GM12891 (cell line): ENCODE results near the gene SERPINB12.
A peak's percentile ranks its signal among the peaks of the same experiment; 100 is the strongest.

Experiments used
- DNase-seq: peaks from one replicate; pipeline ENCODE4 v3.0.0; 2011; ENCODE audit warnings: low spot score; ENCODE audit not compliant: insufficient read length
- FAIRE-seq: peaks from 2 replicates; lab custom pipeline; 2011; peaks lifted over from hg19 to GRCh38; lab: Jason Lieb, UNC
- PAX5 ChIP-seq: IDR thresholded peaks from 2 replicates; pipeline ENCODE4 v1.6.1; 2011; ENCODE audit warnings: low read length, moderate library complexity, mild to moderate bottlenecking; ENCODE audit not compliant: insufficient read depth, severe bottlenecking
- POLR2A ChIP-seq: IDR thresholded peaks from 2 replicates; pipeline ENCODE4 v1.6.1; 2011; ENCODE audit warnings: low read depth, low read length, control low read depth
- POLR2AphosphoS5 ChIP-seq: IDR thresholded peaks from 2 replicates; pipeline ENCODE4 v1.6.1; 2011; ENCODE audit warnings: low read depth, low read length, control low read depth
- POU2F2 ChIP-seq: IDR thresholded peaks from 2 replicates; pipeline ENCODE4 v1.6.1; 2011; ENCODE audit warnings: low read depth, mild to moderate bottlenecking, control low read depth, low read length, moderate library complexity
- SPI1 ChIP-seq: IDR thresholded peaks from 2 replicates; pipeline ENCODE4 v1.6.1; 2011; ENCODE audit warnings: low read depth, low read length, control low read depth
- TAF1 ChIP-seq: IDR thresholded peaks from 2 replicates; pipeline ENCODE4 v1.6.1; 2011; ENCODE audit warnings: low read depth, low read length, control low read depth

SERPINB12 gene

GRCh38 chr18:63564561-63564960 lies 22.4 kb downstream of the SERPINB12 start:
- FAIRE-seq: no peak
- no peak for TF ChIP-seq PAX5
- no peak for TF ChIP-seq TAF1
- no peak for TF ChIP-seq POLR2AphosphoS5
- no peak for TF ChIP-seq SPI1
- TF ChIP-seq POU2F2: no peak
- TF ChIP-seq POLR2A: no peak

GRCh38 chr18:63567276-63567675 lies 25.1 kb downstream of the SERPINB12 start:
- DNase-seq (no peak), FAIRE-seq (no peak)
- TF ChIP-seq TAF1 (no peak), POLR2AphosphoS5 (no peak), PAX5 (no peak), SPI1 (no peak), POLR2A (no peak), POU2F2 (no peak)

More at GRCh38 chr18:63564561-63564960, 22.4 kb downstream of the SERPINB12 start:
- no peak for DNase-seq

DNA sequence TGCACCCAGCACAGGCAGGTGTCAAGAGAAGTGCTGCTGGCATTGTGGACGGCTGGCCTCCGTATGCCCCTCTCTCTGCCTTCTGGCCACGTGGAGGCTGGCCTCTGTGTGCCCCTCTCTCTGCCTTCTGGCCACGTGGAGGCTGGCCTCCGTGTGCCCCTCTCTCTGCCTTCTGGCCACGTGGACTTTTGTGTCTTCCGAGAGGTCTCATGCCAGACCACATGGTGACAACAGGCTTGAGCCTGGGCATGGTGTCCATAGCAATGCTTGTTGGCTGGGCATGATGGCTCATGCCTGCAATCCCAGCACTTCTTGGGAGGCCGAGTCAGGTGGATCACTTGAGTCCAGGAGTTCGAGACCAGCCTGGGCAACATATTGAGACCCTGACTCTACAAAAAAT lies 25.7 kb downstream of the SERPINB12 start:
- DNase-seq: no peak
- no peak for TF ChIP-seq POLR2AphosphoS5
- TF ChIP-seq TAF1: no peak
- TF ChIP-seq PAX5: no peak
- TF ChIP-seq POLR2A: no peak
- TF ChIP-seq POU2F2: no peak
- no peak for TF ChIP-seq SPI1
- FAIRE-seq: no peak

DNA sequence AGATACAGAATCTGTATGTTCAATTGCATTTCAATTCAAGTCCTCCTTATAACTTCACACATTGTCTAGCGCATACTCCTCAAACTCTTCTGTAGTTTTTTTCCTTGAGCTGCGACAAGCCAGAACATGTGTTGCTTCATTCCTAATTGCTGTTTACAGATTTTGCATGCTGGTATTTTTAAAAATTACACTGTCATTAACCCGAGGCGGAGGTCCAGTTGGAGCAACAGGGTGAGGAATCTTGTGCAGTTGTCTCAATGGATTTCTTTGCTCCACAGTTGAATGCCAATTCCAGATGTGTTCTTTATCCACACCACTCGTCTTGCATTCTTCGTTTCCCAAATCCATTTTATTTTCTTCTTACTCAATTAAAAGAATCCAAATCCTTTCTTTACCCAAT lies 28.6 kb downstream of the SERPINB12 start:
- TF ChIP-seq POLR2AphosphoS5 (no peak), SPI1 (no peak), TAF1 (no peak), POU2F2 (no peak), POLR2A (no peak), PAX5 (no peak)
- DNase-seq: no peak
- FAIRE-seq: no peak

GRCh38 chr18:63575681-63576080 lies 33.5 kb downstream of the SERPINB12 start:
- no peak for FAIRE-seq
- TF ChIP-seq PAX5 (no peak), POLR2A (no peak)
- DNase-seq: no peak

GRCh38 chr18:63578357-63578958 lies 36.3 kb downstream of the SERPINB12 start:
- DNase-seq (no peak), FAIRE-seq (peak; percentile 75)
- no peak for TF ChIP-seq TAF1
- TF ChIP-seq POU2F2: no peak
- TF ChIP-seq POLR2AphosphoS5: no peak
- TF ChIP-seq POLR2A: no peak
- TF ChIP-seq SPI1: no peak
- TF ChIP-seq PAX5: no peak

DNA sequence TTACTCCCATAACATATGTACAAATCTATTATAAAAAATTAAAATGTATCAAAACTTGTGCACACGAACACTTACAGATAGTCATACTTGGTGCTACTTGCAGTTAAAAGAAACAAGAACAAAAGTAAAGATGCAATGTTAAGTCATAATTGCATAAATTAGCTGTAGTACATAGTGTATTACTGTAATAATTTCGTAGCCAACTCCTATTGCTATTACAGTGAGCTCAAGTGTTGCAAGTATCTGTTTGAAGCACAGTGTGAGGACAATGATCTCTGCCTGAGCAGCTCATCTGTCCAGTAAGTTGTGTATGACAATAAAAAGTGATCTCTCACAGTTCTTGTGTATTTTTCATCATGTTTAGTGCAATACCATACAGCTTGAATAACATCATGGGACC lies 37.4 kb downstream of the SERPINB12 start:
- no peak for FAIRE-seq
- TF ChIP-seq SPI1: no peak
- no peak for TF ChIP-seq POLR2AphosphoS5
- no peak for TF ChIP-seq POLR2A
- no peak for TF ChIP-seq TAF1
- TF ChIP-seq PAX5: no peak
- TF ChIP-seq POU2F2: no peak
- no peak for DNase-seq

- TF ChIP-seq SPI1 (no peak), POLR2AphosphoS5 (no peak), TAF1 (no peak), POLR2A (no peak), PAX5 (no peak), POU2F2 (no peak)
- DNase-seq (no peak), FAIRE-seq (no peak)
These were observed 43.8 kb downstream of the SERPINB12 start for GRCh38 chr18:63585988-63586387.

- no peak for DNase-seq
- FAIRE-seq: no peak
- TF ChIP-seq POLR2AphosphoS5 (no peak), PAX5 (no peak)
These were observed 44.3 kb downstream of the SERPINB12 start for GRCh38 chr18:63586431-63586830.

DNA sequence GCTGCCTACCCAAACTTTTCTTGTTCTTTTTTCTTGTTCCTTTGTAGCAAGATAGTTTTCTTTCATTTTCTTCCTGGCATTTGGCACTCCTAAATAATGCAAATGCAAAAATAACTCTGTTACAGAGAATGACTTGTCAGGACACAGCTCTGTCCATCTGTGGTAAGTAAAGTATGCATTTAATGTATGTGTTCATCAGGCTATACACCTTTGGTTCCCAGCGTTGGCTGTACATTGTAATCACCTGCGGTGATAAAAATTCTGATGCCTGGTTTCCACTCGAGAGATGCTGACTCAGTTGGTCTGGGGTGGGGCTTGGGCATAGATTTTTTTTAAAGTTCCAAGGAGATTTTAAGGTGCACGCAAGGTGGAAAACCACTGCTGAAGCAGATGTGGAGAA lies 44.8 kb downstream of the SERPINB12 start, which contains the start of gene SERPINB13:
SERPINB13 (plus strand) TSS at position 378 of the 400 bp plus-strand sequence. CDS start 1,325 bp downstream, outside the sequence.
- FAIRE-seq (no peak), DNase-seq (no peak)
- no peak for TF ChIP-seq PAX5
- no peak for TF ChIP-seq POLR2AphosphoS5
- TF ChIP-seq POLR2A: no peak
- TF ChIP-seq SPI1: no peak
- TF ChIP-seq TAF1: no peak

DNA sequence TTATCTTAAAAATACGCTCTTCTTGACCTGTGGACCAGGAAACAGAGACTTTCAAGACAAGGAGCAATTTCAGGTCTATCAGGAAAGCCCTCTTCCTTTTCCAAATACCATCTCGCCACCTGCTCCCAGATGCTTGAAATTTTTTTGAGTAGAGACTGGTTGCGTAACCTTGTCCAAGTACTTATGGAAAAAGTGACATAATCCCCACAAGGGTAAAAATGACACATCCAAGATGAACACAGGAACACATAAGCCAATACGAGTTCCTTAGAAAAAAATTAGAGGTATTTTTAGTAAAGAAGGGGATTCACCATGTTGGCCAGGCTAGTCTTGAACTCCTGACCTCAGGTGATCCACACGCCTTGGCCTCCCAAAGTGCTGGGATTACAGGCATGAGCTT lies 46.7 kb downstream of the SERPINB12 start:
- FAIRE-seq (no peak), DNase-seq (no peak)
- TF ChIP-seq SPI1 (no peak), POLR2AphosphoS5 (no peak), PAX5 (no peak), POU2F2 (no peak), TAF1 (no peak), POLR2A (no peak)
